ENCODE results near the gene FZD8. TPM values are rescaled to one million over a fixed set of nuclear protein-coding genes. Genes with fewer than 3 reads are reported as not detected.

FZD8 gene
- total RNA-seq, 1 experiment from 2014 or later, result 1.7 TPM

GRCh38 chr10:35644050-35644950 lies 2.2 kb upstream of the FZD8 start:
- DNase-seq (ENCODE audit: low read depth, low spot score), result no peak
- in situ Hi-C loops (cut with HindIII; ENCODE audit: low pct_unique_long_range_greater_than_20kb, low sequenced_read_pairs), result no loop called here

- in situ Hi-C loops (cut with HindIII; ENCODE audit: low pct_unique_long_range_greater_than_20kb, low sequenced_read_pairs), result no loop called here
- peak; percentile 16 for DNase-seq (ENCODE audit: low read depth, low spot score)
Observed at GRCh38 chr10:35643151-35644049, 1.3 kb upstream of the FZD8 start.

GRCh38 chr10:35642793-35643114 lies 658 bp upstream of the FZD8 start:
- DNase-seq (ENCODE audit: low read depth, low spot score), result no peak
- in situ Hi-C loops (cut with HindIII; ENCODE audit: low pct_unique_long_range_greater_than_20kb, low sequenced_read_pairs), result no loop called here

GRCh38 chr10:35641676-35642034 lies 441 bp downstream of the FZD8 start:
- in situ Hi-C loops (cut with HindIII; ENCODE audit: low pct_unique_long_range_greater_than_20kb, low sequenced_read_pairs), result no loop called here
- DNase-seq (ENCODE audit: low read depth, low spot score), result no peak

GRCh38 chr10:35640951-35641675 lies 983 bp downstream of the FZD8 start:
- in situ Hi-C loops (cut with HindIII; ENCODE audit: low pct_unique_long_range_greater_than_20kb, low sequenced_read_pairs), result no loop called here
- DNase-seq (ENCODE audit: low read depth, low spot score), result peak; percentile 55

- in situ Hi-C loops (cut with HindIII; ENCODE audit: low pct_unique_long_range_greater_than_20kb, low sequenced_read_pairs), result no loop called here
- peak; percentile 54 for DNase-seq (ENCODE audit: low read depth, low spot score)
Observed at GRCh38 chr10:35640474-35640873, 1.6 kb downstream of the FZD8 start.

- in situ Hi-C loops (cut with HindIII; ENCODE audit: low pct_unique_long_range_greater_than_20kb, low sequenced_read_pairs), result no loop called here
- no peak for DNase-seq (ENCODE audit: low read depth, low spot score)
Observed at GRCh38 chr10:35639728-35640401, 2.2 kb downstream of the FZD8 start.

GRCh38 chr10:35639021-35639727 lies 2.9 kb downstream of the FZD8 start:
- in situ Hi-C loops (cut with HindIII; ENCODE audit: low pct_unique_long_range_greater_than_20kb, low sequenced_read_pairs), result no loop called here
- no peak for DNase-seq (ENCODE audit: low read depth, low spot score)

- in situ Hi-C loops (cut with HindIII; ENCODE audit: low pct_unique_long_range_greater_than_20kb, low sequenced_read_pairs), result no loop called here
Observed at GRCh38 chr10:35638101-35638500, 4.0 kb downstream of the FZD8 start.

GRCh38 chr10:35637462-35637861 lies 4.6 kb downstream of the FZD8 start:
- in situ Hi-C loops (cut with HindIII; ENCODE audit: low pct_unique_long_range_greater_than_20kb, low sequenced_read_pairs), result no loop called here
- no peak for DNase-seq (ENCODE audit: low read depth, low spot score)

More at GRCh38 chr10:35638101-35638500, 4.0 kb downstream of the FZD8 start:
- no peak for DNase-seq (ENCODE audit: low read depth, low spot score)

- in situ Hi-C loops (cut with HindIII; ENCODE audit: low pct_unique_long_range_greater_than_20kb, low sequenced_read_pairs), result no loop called here
Observed at GRCh38 chr10:35636956-35637355, 5.1 kb downstream of the FZD8 start.

GRCh38 chr10:35635576-35635975 lies 6.5 kb downstream of the FZD8 start:
- in situ Hi-C loops (cut with HindIII; ENCODE audit: low pct_unique_long_range_greater_than_20kb, low sequenced_read_pairs), result no loop called here
- DNase-seq (ENCODE audit: low read depth, low spot score), result peak; percentile 74

More at GRCh38 chr10:35636956-35637355, 5.1 kb downstream of the FZD8 start:
- no peak for DNase-seq (ENCODE audit: low read depth, low spot score)

- in situ Hi-C loops (cut with HindIII; ENCODE audit: low pct_unique_long_range_greater_than_20kb, low sequenced_read_pairs), result no loop called here
- DNase-seq (ENCODE audit: low read depth, low spot score), result no peak
Observed at GRCh38 chr10:35633006-35633980, 8.8 kb downstream of the FZD8 start.

- in situ Hi-C loops (cut with HindIII; ENCODE audit: low pct_unique_long_range_greater_than_20kb, low sequenced_read_pairs), result no loop called here
- no peak for DNase-seq (ENCODE audit: low read depth, low spot score)
Observed at GRCh38 chr10:35632027-35632426, 10.1 kb downstream of the FZD8 start.

GRCh38 chr10:35631404-35631803 lies 10.7 kb downstream of the FZD8 start:
- in situ Hi-C loops (cut with HindIII; ENCODE audit: low pct_unique_long_range_greater_than_20kb, low sequenced_read_pairs), result no loop called here
- DNase-seq (ENCODE audit: low read depth, low spot score), result no peak

GRCh38 chr10:35626971-35627507 lies 15.1 kb downstream of the FZD8 start:
- in situ Hi-C loops (cut with HindIII; ENCODE audit: low pct_unique_long_range_greater_than_20kb, low sequenced_read_pairs), result no loop called here
- DNase-seq (ENCODE audit: low read depth, low spot score), result no peak

Measured in SK-MEL-5 (cell line).